Sigmoid colon (tissue), 7 donors: Measurements from ENCODE around the gene PRKN. TPM values are rescaled to one million over a fixed set of nuclear protein-coding genes. Genes with fewer than 3 reads are reported as not detected.

Source experiments
- DNase-seq: peaks from one replicate; pipeline ENCODE4 v3.0.0-alpha.2; 2019
- H3K27ac ChIP-seq, 4 donors: fragments of 200-600 bp; sonication (generic); one replicate each; pipeline ENCODE4 v1.5.1; 2016 to 2019; ENCODE audit warnings: mild to moderate bottlenecking in 1 of 4
- H3K27me3 ChIP-seq, 3 donors: fragments of 200-600 bp; sonication (generic); one replicate each; pipeline ENCODE4 v1.5.1; 2019; ENCODE audit warnings: mild to moderate bottlenecking in 1 of 3
- H3K36me3 ChIP-seq, 4 donors: fragments of 200-600 bp; sonication (generic); one replicate each; pipeline ENCODE4 v1.5.1; 2016 to 2019
- H3K4me1 ChIP-seq, 4 donors: fragments of 200-600 bp; sonication (generic); one replicate each; pipeline ENCODE4 v1.5.1; 2017 to 2019
- H3K4me3 ChIP-seq, 4 donors: fragments of 200-600 bp; sonication (generic); one replicate each; pipeline ENCODE4 v1.5.1; 2017 to 2019; ENCODE audit warnings: mild to moderate bottlenecking in 2 of 4, moderate library complexity in 1 of 4
- H3K9me3 ChIP-seq, 4 donors: fragments of 200-600 bp in 3 of 4; sonication (generic) in 3 of 4; one replicate each; pipeline versions ENCODE4 v1.5.1 to v1.6.1; 2013 to 2019
- EP300 ChIP-seq, 4 donors: sonication (generic); formaldehyde crosslinking; IDR thresholded peaks; one replicate each; pipeline ENCODE4 v1.6.1; 2017; ENCODE audit warnings: antibody characterized with exemption in 4 of 4
- POLR2A ChIP-seq, 2 donors: fragments of 450-650 bp; IDR thresholded peaks; one replicate each; pipeline ENCODE4 v1.6.1; 2016; ENCODE audit warnings: antibody characterized with exemption in 2 of 2, mild to moderate bottlenecking in 2 of 2, moderate library complexity in 2 of 2
- POLR2AphosphoS5 ChIP-seq, 4 donors: sonication (generic); formaldehyde crosslinking; IDR thresholded peaks; one replicate each; pipeline ENCODE4 v1.6.1; 2017; ENCODE audit warnings: antibody characterized with exemption in 4 of 4
- WGBS, 2 donors: extraction: QIAGEN DNeasy Blood & Tissue Kit; methylation state at CpG; one replicate each; pipeline ENCODE4 v1.1.7; 2013; 5-methylcytosine and 5-hydroxymethylcytosine counted together
- intact Hi-C: fragments of 100-400 bp; cut with DNase I; formaldehyde crosslinking; loops from one replicate; pipeline ENCODE4 v1.15.1; 2023
- polyA plus RNA-seq, 3 donors: library from polyadenylated mRNA; stranded (reverse); fragments of 200-250 nt; gene quantifications; one replicate each; pipeline ENCODE4 v1.2.3, GENCODE V29; 2013
- total RNA-seq, 4 donors: library from RNA; depleted of rRNA; stranded (reverse); fragments of >200 nt; gene quantifications; one replicate each; pipeline ENCODE4 v1.1.0, GENCODE V29; 2016
- TF ChIP-seq, protein P1 (sequence below), 4 experiments: fragments of 450-650 bp in 3 of 4; fragments of 200-600 bp in 1 of 4; IDR thresholded peaks; one replicate each; pipeline ENCODE4 v1.5.1; 2016 to 2019; ENCODE audit warnings: antibody characterized with exemption in 4 of 4, mild to moderate bottlenecking in 3 of 4, moderate library complexity in 2 of 4
- donor health status: healthy with polysubstance abuse.
- donor health status: Bipolar disorder and iron deficiency.
- donor health status: healthy.

PRKN gene
- total and polyA plus RNA-seq, 7 donors, result 0.38 to 173 (median 9.7) TPM

DNA sequence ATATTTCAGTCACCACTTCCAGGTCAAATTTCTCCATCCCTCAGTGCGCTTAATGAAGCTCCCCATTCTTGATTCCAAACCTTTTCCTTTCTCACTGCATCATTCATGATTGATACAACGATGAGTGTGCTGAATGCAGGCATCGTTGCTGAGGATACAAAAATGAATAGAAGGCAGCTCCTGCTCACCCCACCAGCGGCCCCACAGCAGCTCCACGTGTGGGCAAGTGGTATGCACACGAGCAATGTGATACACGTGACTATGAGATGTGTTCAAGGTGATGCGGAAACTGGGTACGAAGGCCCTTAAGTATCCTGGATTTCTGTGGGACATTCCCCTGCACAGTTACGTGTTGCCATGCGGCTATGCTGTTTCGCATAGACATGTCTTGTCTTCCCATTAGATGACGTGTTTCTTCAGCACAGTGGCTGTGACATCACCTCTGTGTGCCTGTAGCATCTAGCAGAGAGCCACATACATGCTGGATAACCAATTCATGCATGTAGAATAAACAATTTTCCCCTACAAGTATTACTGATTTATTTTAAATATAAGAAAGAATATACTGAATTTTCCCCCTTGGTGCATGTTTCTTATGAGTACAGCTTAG, 1193.2 kb downstream of the PRKN start:
- H3K36me3 ChIP-seq, result no peaks in the 10 kb centered on the region
- WGBS, 2 donors, result 91 to 92% methylated on average over 13 of the region's 13 CpGs
- TF ChIP-seq EP300 (IDR thresholded peaks at IDR 0.05) (no peak), POLR2AphosphoS5 (IDR thresholded peaks at IDR 0.05) (no peak), POLR2A (IDR thresholded peaks at IDR 0.05) (no peak)
- TF ChIP-seq, protein P1, sequence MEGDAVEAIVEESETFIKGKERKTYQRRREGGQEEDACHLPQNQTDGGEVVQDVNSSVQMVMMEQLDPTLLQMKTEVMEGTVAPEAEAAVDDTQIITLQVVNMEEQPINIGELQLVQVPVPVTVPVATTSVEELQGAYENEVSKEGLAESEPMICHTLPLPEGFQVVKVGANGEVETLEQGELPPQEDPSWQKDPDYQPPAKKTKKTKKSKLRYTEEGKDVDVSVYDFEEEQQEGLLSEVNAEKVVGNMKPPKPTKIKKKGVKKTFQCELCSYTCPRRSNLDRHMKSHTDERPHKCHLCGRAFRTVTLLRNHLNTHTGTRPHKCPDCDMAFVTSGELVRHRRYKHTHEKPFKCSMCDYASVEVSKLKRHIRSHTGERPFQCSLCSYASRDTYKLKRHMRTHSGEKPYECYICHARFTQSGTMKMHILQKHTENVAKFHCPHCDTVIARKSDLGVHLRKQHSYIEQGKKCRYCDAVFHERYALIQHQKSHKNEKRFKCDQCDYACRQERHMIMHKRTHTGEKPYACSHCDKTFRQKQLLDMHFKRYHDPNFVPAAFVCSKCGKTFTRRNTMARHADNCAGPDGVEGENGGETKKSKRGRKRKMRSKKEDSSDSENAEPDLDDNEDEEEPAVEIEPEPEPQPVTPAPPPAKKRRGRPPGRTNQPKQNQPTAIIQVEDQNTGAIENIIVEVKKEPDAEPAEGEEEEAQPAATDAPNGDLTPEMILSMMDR (IDR thresholded peaks at IDR 0.05), result no peak
- intact Hi-C loops, result no loop called here
- no peak overlapping the region for H3K4me3 ChIP-seq
- H3K27ac ChIP-seq, result no peak overlapping the region
- no peaks in the 10 kb centered on the region for H3K4me1 ChIP-seq
- DNase-seq, result no peak
- no peaks in the 10 kb centered on the region for H3K27me3 ChIP-seq
- no peaks in the 10 kb centered on the region for H3K9me3 ChIP-seq

DNA sequence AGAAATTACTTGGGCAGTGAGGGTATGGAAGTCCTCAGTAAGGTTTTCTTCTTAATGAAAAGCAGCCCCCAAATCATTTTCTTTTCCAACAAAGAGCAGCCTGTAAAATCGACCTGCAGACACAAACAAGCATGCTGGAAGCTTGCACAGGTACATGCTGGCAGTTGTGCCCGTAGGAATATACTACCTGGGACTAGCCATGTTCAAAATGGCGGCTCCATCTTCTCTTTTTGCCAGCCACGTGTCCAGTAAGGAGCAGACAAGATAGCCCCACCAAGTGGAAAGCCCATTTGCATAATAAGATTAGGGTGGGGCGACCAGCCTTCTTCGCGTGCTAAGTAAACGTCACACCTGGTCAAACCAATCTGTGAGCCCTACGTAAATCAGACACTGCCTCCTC, 1194.3 kb downstream of the PRKN start:
- Histone ChIP-seq H3K27me3 (no peaks in the 10 kb centered on the region), H3K4me1 (no peaks in the 10 kb centered on the region), H3K9me3 (no peaks in the 10 kb centered on the region), H3K27ac (no peak overlapping the region), H3K36me3 (no peaks in the 10 kb centered on the region), H3K4me3 (no peak overlapping the region)
- intact Hi-C loops, result no loop called here
- WGBS, 2 donors, result 75 to 81% methylated on average over 9 of the region's 9 CpGs
- TF ChIP-seq EP300 (IDR thresholded peaks at IDR 0.05) (no peak), POLR2A (IDR thresholded peaks at IDR 0.05) (no peak), POLR2AphosphoS5 (IDR thresholded peaks at IDR 0.05) (no peak)
- TF ChIP-seq, protein P1 (IDR thresholded peaks at IDR 0.05), result no peak
- no peak for DNase-seq

DNA sequence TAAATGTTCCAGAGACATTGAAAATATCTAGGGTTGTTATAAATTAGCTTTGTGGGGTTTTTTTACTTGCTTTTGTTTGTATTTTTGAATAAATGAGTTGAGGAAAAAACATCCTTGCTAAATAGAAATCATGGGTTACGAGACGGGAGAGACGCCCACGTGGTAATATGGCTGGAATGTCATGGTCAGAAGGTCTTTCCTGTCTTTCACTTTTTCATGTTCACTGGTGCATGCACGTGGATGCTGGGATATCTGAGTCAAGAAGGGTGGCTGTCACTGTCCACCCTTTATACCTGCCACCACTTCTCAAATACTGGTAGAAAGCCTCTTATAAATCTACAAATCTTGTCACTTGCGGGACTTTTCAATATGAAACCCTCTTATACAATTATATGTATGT, 1195.0 kb downstream of the PRKN start:
- no peaks in the 10 kb centered on the region for H3K9me3 ChIP-seq
- WGBS, 2 donors, result 88 to 93% methylated on average over 6 of the region's 6 CpGs
- TF ChIP-seq, protein P1 (IDR thresholded peaks at IDR 0.05), result no peak
- TF ChIP-seq EP300 (IDR thresholded peaks at IDR 0.05) (no peak), POLR2A (IDR thresholded peaks at IDR 0.05) (no peak), POLR2AphosphoS5 (IDR thresholded peaks at IDR 0.05) (no peak)
- intact Hi-C loops, result no loop called here
- DNase-seq, result no peak
- H3K27ac ChIP-seq, result no peak overlapping the region
- H3K36me3 ChIP-seq, result no peaks in the 10 kb centered on the region
- H3K27me3 ChIP-seq, result no peaks in the 10 kb centered on the region
- H3K4me3 ChIP-seq, result no peak overlapping the region
- no peaks in the 10 kb centered on the region for H3K4me1 ChIP-seq

DNA sequence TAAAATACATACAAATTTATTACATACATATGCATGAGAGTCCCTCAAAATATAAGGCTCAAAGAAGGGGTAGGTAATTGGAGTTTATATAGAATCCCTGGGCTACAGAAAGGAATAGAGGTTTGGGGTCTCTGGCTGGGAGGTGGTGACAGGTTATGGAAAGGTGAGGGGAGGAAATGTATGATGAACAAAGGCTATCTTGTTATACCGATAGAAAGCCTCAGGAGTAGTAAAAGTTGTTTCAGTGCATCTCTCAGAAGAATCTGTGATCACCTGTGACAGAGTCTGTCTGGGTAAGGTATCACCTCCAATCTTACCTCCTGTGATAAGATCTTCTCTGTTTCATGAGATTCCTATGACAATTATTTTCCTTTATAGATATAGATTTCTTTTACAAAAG, 1200.8 kb downstream of the PRKN start:
- 85 to 96% methylated on average over 1 of the region's 1 CpG for WGBS, 2 donors
- intact Hi-C loops, result no loop called here
- Histone ChIP-seq H3K27me3 (no peaks in the 10 kb centered on the region), H3K4me3 (no peak overlapping the region), H3K36me3 (no peaks in the 10 kb centered on the region), H3K4me1 (no peaks in the 10 kb centered on the region), H3K27ac (no peak overlapping the region), H3K9me3 (no peaks in the 10 kb centered on the region)
- no peak for TF ChIP-seq EP300 (IDR thresholded peaks at IDR 0.05)
- TF ChIP-seq, protein P1 (IDR thresholded peaks at IDR 0.05), result no peak
- TF ChIP-seq POLR2A (IDR thresholded peaks at IDR 0.05), result no peak
- no peak for TF ChIP-seq POLR2AphosphoS5 (IDR thresholded peaks at IDR 0.05)
- no peak for DNase-seq

DNA sequence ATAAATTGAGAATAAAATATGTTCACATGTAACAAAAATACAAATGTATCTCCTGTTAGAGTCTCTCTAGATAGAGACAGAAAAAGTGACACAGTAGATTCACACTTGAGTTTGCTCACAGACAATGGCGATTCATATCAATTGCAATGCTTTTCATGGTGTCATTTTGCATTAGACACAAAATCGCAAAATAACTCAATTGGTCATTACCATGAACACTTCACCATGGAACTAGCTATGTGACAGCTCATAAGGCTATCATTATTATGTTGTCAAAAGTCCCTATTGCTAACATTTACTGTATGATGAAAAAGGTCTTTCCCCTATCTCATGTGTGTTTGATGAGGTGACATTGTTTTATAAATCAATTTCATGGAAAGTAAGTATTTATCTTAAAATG, 1204.2 kb downstream of the PRKN start:
- no peak overlapping the region for H3K27ac ChIP-seq
- H3K4me3 ChIP-seq, result no peak overlapping the region
- H3K4me1 ChIP-seq, result no peaks in the 10 kb centered on the region
- intact Hi-C loops, result no loop called here
- H3K27me3 ChIP-seq, result no peaks in the 10 kb centered on the region
- H3K9me3 ChIP-seq, result peaks cover 0 to 3% (median 0%) of the 10 kb centered on the region in 4 donors
- WGBS, 2 donors, result 70 to 94% methylated on average over 2 of the region's 2 CpGs
- TF ChIP-seq POLR2AphosphoS5 (IDR thresholded peaks at IDR 0.05), result no peak
- TF ChIP-seq, protein P1 (IDR thresholded peaks at IDR 0.05), result no peak
- TF ChIP-seq EP300 (IDR thresholded peaks at IDR 0.05), result no peak
- TF ChIP-seq POLR2A (IDR thresholded peaks at IDR 0.05), result no peak
- DNase-seq, result no peak
- H3K36me3 ChIP-seq, result no peaks in the 10 kb centered on the region
